Keratinocyte (primary cell): ENCODE data around the gene RANBP3L. TPM values are rescaled to one million over a fixed set of nuclear protein-coding genes. Genes with fewer than 3 reads are reported as not detected.

Source experiments
- DNase-seq: peaks from one replicate; pipeline ENCODE4 v3.0.0-alpha.2; 2011; ENCODE audit warnings: low read depth, missing footprints, low spot score
- FAIRE-seq: peaks from 2 replicates; lab custom pipeline; 2011; peaks lifted over from hg19 to GRCh38; lab: Jason Lieb, UNC
- H2AFZ ChIP-seq: 2 replicates; pipeline ENCODE4 v1.6.0; 2012; ENCODE audit warnings: low read length, control low read depth, inconsistent platforms; ENCODE audit not compliant: control insufficient read depth
- H3K27ac ChIP-seq: 2 replicates; pipeline ENCODE4 v1.5.1; 2011; ENCODE audit warnings: low read length; ENCODE audit not compliant: control insufficient read depth, insufficient read depth
- H3K27me3 ChIP-seq: 3 replicates; pipeline ENCODE4 v1.6.0; 2011; ENCODE audit warnings: low read length; ENCODE audit not compliant: control insufficient read depth, insufficient read depth; ENCODE audit errors: extremely low read depth
- H3K36me3 ChIP-seq, 2 experiments: 2 replicates in 1 of 2; 3 replicates in 1 of 2; pipeline ENCODE4 v1.5.1; 2011; ENCODE audit warnings: low read length in 2 of 2, mild to moderate bottlenecking in 1 of 2; ENCODE audit not compliant: control insufficient read depth in 2 of 2, insufficient read depth in 2 of 2; ENCODE audit errors: extremely low read depth in 1 of 2
- H3K4me1 ChIP-seq: 3 replicates; pipeline ENCODE4 v1.5.1; 2011; ENCODE audit warnings: low read length; ENCODE audit not compliant: control insufficient read depth, insufficient read depth; ENCODE audit errors: extremely low read depth
- H3K4me2 ChIP-seq: 3 replicates; pipeline ENCODE4 v1.6.0; 2011; ENCODE audit warnings: low read depth, low read length; ENCODE audit not compliant: control insufficient read depth, insufficient read depth; ENCODE audit errors: extremely low read depth
- H3K4me3 ChIP-seq, 3 experiments: fragments of 200-600 bp in 1 of 3; sonication (generic) in 1 of 3; 2 replicates in 2 of 3; 3 replicates in 1 of 3; pipeline ENCODE4 v1.5.1; 2011 to 2016; ENCODE audit warnings: low read length in 3 of 3, mild to moderate bottlenecking in 3 of 3, control low read depth in 2 of 3, inconsistent platforms in 1 of 3, low read depth in 1 of 3, mixed read lengths in 1 of 3, mixed run types in 1 of 3, moderate library complexity in 1 of 3; ENCODE audit not compliant: control insufficient read depth in 2 of 3, insufficient read depth in 2 of 3; ENCODE audit errors: extremely low read depth in 1 of 3
- H3K79me2 ChIP-seq: 2 replicates; pipeline ENCODE4 v1.6.0; 2012; ENCODE audit warnings: low read length; ENCODE audit not compliant: control insufficient read depth, insufficient read depth
- H3K9ac ChIP-seq: 3 replicates; pipeline ENCODE4 v1.6.0; 2011; ENCODE audit warnings: low read length; ENCODE audit not compliant: control insufficient read depth, insufficient read depth; ENCODE audit errors: extremely low read depth
- H3K9me1 ChIP-seq: 3 replicates; pipeline ENCODE4 v1.6.0; 2011; ENCODE audit warnings: low read length; ENCODE audit not compliant: control insufficient read depth, insufficient read depth; ENCODE audit errors: extremely low read depth
- H3K9me3 ChIP-seq: 2 replicates; pipeline ENCODE4 v1.5.1; 2012; ENCODE audit warnings: low read depth, low read length; ENCODE audit not compliant: control insufficient read depth
- H4K20me1 ChIP-seq: 3 replicates; pipeline ENCODE4 v1.6.0; 2011; ENCODE audit warnings: low read length; ENCODE audit not compliant: control insufficient read depth, insufficient read depth; ENCODE audit errors: extremely low read depth
- EZH2 ChIP-seq: IDR thresholded peaks from one replicate; pipeline ENCODE4 v1.6.1; 2012; ENCODE audit warnings: inconsistent platforms, mild to moderate bottlenecking, low read length, moderate library complexity
- dilution Hi-C: fragments of 300-500 bp; cut with MboI; formaldehyde crosslinking; loops from one replicate; pipeline ENCODE4 v1.7.0; 2020; ENCODE audit warnings: low sequenced_read_pairs; ENCODE audit not compliant: extremely low pct_ligation_motif_present
- polyA plus RNA-seq, 5 experiments: library from polyadenylated mRNA; depleted of rRNA in 3 of 5; stranded (reverse) in 3 of 5; stranded (forward) in 1 of 5; unstranded in 1 of 5; fragments of >200 nt; gene quantifications; 1 replicate in 1 of 5; 2 replicates in 3 of 5; 3 replicates in 1 of 5; pipeline versions ENCODE4 v1.2.1 to v1.2.3, GENCODE V29; 2011 to 2012; ENCODE audit warnings: missing spikeins in 2 of 5, low read depth in 1 of 5, low replicate concordance in 1 of 5
- TF ChIP-seq, protein P1 (sequence below), 3 experiments: IDR thresholded peaks in 1 of 3; conservative IDR thresholded peaks in 1 of 3; optimal IDR thresholded peaks in 1 of 3; 2 replicates in 2 of 3; 3 replicates in 1 of 3; pipeline versions ENCODE3 to v1.5.1; 2011; ENCODE audit warnings: low read length in 3 of 3, mild to moderate bottlenecking in 3 of 3, moderate library complexity in 2 of 3, control low read depth in 1 of 3, inconsistent platforms in 1 of 3; ENCODE audit not compliant: insufficient read depth in 2 of 3; ENCODE audit errors: extremely low read depth in 1 of 3

Gene RANBP3L
- polyA plus RNA-seq, 1 donor (not counting 4 experiments of a cell fraction or from before 2014, with no cell fraction given): not detected

DNA sequence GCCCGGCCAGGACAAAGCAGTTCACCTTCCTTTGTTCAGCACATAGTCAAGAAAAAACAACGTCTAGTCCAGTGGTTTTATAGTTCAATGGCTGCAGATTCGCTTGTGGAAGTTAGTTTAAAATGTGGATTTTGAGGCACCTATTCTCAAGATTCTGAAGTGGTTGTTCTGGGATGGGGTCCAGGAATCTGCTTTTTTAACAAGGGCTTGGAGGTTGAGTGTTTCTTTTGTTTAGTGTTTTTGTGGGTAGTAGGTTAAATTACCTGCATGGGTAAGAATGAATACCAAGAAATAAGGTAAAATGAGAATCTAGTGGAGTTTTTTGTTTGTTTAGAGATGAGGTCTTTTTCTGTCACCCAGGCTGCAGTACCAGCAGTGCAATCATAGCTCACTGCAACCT, 31.5 kb downstream of the RANBP3L start:
- no peaks in the 10 kb centered on the region for H3K79me2 ChIP-seq
- no peak overlapping the region for H2AFZ ChIP-seq
- no peak overlapping the region for H3K27ac ChIP-seq
- no peak overlapping the region for H3K4me2 ChIP-seq
- H3K9me1 ChIP-seq: no peaks in the 10 kb centered on the region
- FAIRE-seq (no peak), DNase-seq (no peak)
- H4K20me1 ChIP-seq: no peaks in the 10 kb centered on the region
- no peak overlapping the region for H3K9ac ChIP-seq
- no peak overlapping the region for H3K4me3 ChIP-seq
- dilution Hi-C loops: no loop called here
- no peaks in the 10 kb centered on the region for H3K4me1 ChIP-seq
- TF ChIP-seq EZH2: no peak
- TF ChIP-seq, protein P1, sequence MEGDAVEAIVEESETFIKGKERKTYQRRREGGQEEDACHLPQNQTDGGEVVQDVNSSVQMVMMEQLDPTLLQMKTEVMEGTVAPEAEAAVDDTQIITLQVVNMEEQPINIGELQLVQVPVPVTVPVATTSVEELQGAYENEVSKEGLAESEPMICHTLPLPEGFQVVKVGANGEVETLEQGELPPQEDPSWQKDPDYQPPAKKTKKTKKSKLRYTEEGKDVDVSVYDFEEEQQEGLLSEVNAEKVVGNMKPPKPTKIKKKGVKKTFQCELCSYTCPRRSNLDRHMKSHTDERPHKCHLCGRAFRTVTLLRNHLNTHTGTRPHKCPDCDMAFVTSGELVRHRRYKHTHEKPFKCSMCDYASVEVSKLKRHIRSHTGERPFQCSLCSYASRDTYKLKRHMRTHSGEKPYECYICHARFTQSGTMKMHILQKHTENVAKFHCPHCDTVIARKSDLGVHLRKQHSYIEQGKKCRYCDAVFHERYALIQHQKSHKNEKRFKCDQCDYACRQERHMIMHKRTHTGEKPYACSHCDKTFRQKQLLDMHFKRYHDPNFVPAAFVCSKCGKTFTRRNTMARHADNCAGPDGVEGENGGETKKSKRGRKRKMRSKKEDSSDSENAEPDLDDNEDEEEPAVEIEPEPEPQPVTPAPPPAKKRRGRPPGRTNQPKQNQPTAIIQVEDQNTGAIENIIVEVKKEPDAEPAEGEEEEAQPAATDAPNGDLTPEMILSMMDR (optimal IDR thresholded peaks at IDR 0.05 in 1 of 3, IDR thresholded peaks at IDR 0.05 in 1 of 3, conservative IDR thresholded peaks at IDR 0.05 in 1 of 3; ENCODE audit: extremely low read depth in 1 of 3, insufficient read depth in 2 of 3, low read length in 3 of 3): no peak
- H3K27me3 ChIP-seq: no peaks in the 10 kb centered on the region
- H3K36me3 ChIP-seq: no peaks in the 10 kb centered on the region
- no peaks in the 10 kb centered on the region for H3K9me3 ChIP-seq

DNA sequence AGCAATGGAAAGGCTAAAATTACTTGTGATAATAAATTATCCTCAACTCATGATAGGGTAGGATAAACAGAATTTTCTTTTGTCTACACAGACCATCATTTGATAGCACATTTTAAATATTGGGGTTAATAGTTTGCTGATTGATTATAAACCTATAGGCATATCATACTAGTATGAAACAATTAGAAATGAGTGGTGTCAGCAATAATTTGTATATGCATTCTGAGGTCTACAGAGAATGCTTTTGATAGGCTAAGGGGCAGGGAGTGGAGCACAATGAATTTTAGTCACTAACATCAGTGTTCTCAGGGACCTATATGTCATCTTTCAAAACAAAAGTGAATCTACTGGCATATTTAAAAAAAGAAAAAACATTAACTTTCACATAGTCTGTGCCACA, 32.2 kb downstream of the RANBP3L start:
- H4K20me1 ChIP-seq: no peaks in the 10 kb centered on the region
- no peaks in the 10 kb centered on the region for H3K9me1 ChIP-seq
- H3K27me3 ChIP-seq: no peaks in the 10 kb centered on the region
- DNase-seq (no peak), FAIRE-seq (no peak)
- H3K4me2 ChIP-seq: no peak overlapping the region
- no peaks in the 10 kb centered on the region for H3K79me2 ChIP-seq
- no peak overlapping the region for H3K4me3 ChIP-seq
- no peaks in the 10 kb centered on the region for H3K9me3 ChIP-seq
- dilution Hi-C loops: no loop called here
- no peak overlapping the region for H3K27ac ChIP-seq
- no peak overlapping the region for H3K9ac ChIP-seq
- TF ChIP-seq, protein P1 (optimal IDR thresholded peaks at IDR 0.05 in 1 of 3, IDR thresholded peaks at IDR 0.05 in 1 of 3, conservative IDR thresholded peaks at IDR 0.05 in 1 of 3; ENCODE audit: extremely low read depth in 1 of 3, insufficient read depth in 2 of 3, low read length in 3 of 3): no peak
- TF ChIP-seq EZH2: no peak
- H2AFZ ChIP-seq: no peak overlapping the region
- no peaks in the 10 kb centered on the region for H3K36me3 ChIP-seq
- no peaks in the 10 kb centered on the region for H3K4me1 ChIP-seq
